Breast epithelium (tissue), 4 donors: ENCODE measurements around the gene NUDT19. TPM values are rescaled to one million over a fixed set of nuclear protein-coding genes. Genes with fewer than 3 reads are reported as not detected.

ENCODE experiments used
- DNase-seq, 2 donors: peaks; one replicate each; pipeline ENCODE4 v3.0.0-alpha.2; 2019; ENCODE audit warnings: low spot score in 2 of 2
- H3K27ac ChIP-seq, 2 donors: fragments of 200-600 bp; sonication (generic) in 1 of 2; one replicate each; pipeline ENCODE4 v1.5.1; 2016 to 2019; ENCODE audit warnings: mild to moderate bottlenecking in 1 of 2
- H3K27me3 ChIP-seq, 2 donors: fragments of 200-600 bp; sonication (generic) in 1 of 2; one replicate each; pipeline versions ENCODE4 v1.5.1 to v1.6.0; 2017 to 2019; ENCODE audit warnings: control low read depth in 1 of 2, mild to moderate bottlenecking in 1 of 2
- H3K36me3 ChIP-seq: fragments of 200-600 bp; one replicate; pipeline ENCODE4 v1.5.1; 2019
- H3K4me1 ChIP-seq, 2 donors: fragments of 200-600 bp; sonication (generic); one replicate each; pipeline ENCODE4 v1.5.1; 2016 to 2019; ENCODE audit warnings: control low read depth in 1 of 2
- H3K4me3 ChIP-seq, 3 donors: fragments of 200-600 bp; sonication (generic); 1 replicate in 2 of 3; 2 replicates in 1 of 3; pipeline ENCODE4 v1.5.1; 2016 to 2019; ENCODE audit warnings: mild to moderate bottlenecking in 3 of 3, moderate library complexity in 2 of 3
- H3K9me3 ChIP-seq, 2 donors: fragments of 200-600 bp; sonication (generic) in 1 of 2; one replicate each; pipeline ENCODE4 v1.5.1; 2016 to 2019; ENCODE audit warnings: control low read depth in 1 of 2
- POLR2A ChIP-seq: fragments of 450-650 bp; IDR thresholded peaks from one replicate; pipeline ENCODE4 v1.6.1; 2016; ENCODE audit warnings: antibody characterized with exemption, mild to moderate bottlenecking, moderate library complexity
- POLR2AphosphoS5 ChIP-seq, 3 donors: sonication (generic); formaldehyde crosslinking; IDR thresholded peaks; one replicate each; pipeline ENCODE4 v1.6.1; 2017; ENCODE audit warnings: antibody characterized with exemption in 3 of 3
- intact Hi-C: fragments of 100-400 bp; cut with DNase I; formaldehyde crosslinking; loops from one replicate; pipeline ENCODE4 v1.15.1; 2023; ENCODE audit warnings: low total_unique reads
- total RNA-seq, 3 donors: library from RNA; depleted of rRNA; stranded (reverse); fragments of >200 nt; gene quantifications; one replicate each; pipeline ENCODE4 v1.1.0, GENCODE V29; 2016
- TF ChIP-seq, protein P1 (sequence below), 3 donors: fragments of 450-650 bp; IDR thresholded peaks; one replicate each; pipeline ENCODE4 v1.5.1; 2016 to 2017; ENCODE audit warnings: antibody characterized with exemption in 3 of 3, mild to moderate bottlenecking in 3 of 3, moderate library complexity in 3 of 3

The NUDT19 gene
- total RNA-seq, 3 donors from 2014 or later: 7.2 to 9.5 (median 8.0) TPM

DNA sequence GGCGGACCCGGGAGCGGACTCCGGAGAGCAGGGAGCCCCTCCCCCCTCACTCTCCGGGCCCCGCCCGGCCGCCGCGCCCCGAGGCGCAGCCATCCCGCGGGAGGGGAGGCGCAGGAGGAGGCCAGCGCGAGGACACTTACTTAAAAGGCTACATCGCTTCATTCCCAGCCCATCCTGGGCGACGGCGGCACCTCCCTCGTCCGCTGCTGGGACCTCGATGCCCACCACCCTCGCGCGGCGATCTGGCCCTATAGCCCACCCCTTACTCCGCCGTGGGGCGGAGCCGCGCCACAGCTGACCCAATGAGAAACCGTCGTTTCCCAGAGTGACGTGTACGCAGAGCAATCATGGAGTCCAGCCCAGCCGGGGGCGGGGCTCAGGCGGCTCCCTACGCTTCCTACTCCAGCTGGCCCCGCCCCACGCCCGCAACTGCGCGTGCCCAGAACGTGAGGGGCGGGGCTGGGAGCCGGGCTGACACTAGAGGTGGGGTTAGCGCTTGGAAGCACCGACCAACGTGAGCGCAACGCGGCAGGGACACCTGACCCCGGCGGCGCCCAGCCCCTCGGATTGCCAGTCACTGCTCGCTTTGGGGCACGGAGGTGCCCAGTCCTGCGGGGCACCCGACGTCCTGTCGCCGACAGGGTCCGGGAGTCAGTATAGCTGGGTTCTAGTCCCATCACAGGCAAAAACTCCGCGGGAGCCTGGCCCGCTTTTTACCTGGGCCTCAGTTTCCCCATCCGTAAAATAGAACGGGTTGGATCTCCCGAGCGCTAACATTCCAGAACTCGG lies 16.5 kb upstream of the NUDT19 start, which contains the start of gene ANKRD27:
TSS of gene ANKRD27 (minus strand) at position 250 of the 789 bp plus-strand sequence. CDS start 16,165 bp downstream, outside the sequence.
- intact Hi-C loops: no loop called here
- no peaks in the 10 kb centered on the region for H3K36me3 ChIP-seq
- DNase-seq: peak; percentile 97 to 98
- H3K9me3 ChIP-seq: no peaks in the 10 kb centered on the region
- peaks cover 3 to 12% of the 10 kb centered on the region in 2 donors for H3K27me3 ChIP-seq
- peak in 2 of 3 donors; percentile 5 to 23 for TF ChIP-seq POLR2AphosphoS5 (IDR thresholded peaks at IDR 0.05)
- TF ChIP-seq POLR2A: no peak
- TF ChIP-seq, protein P1, sequence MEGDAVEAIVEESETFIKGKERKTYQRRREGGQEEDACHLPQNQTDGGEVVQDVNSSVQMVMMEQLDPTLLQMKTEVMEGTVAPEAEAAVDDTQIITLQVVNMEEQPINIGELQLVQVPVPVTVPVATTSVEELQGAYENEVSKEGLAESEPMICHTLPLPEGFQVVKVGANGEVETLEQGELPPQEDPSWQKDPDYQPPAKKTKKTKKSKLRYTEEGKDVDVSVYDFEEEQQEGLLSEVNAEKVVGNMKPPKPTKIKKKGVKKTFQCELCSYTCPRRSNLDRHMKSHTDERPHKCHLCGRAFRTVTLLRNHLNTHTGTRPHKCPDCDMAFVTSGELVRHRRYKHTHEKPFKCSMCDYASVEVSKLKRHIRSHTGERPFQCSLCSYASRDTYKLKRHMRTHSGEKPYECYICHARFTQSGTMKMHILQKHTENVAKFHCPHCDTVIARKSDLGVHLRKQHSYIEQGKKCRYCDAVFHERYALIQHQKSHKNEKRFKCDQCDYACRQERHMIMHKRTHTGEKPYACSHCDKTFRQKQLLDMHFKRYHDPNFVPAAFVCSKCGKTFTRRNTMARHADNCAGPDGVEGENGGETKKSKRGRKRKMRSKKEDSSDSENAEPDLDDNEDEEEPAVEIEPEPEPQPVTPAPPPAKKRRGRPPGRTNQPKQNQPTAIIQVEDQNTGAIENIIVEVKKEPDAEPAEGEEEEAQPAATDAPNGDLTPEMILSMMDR (IDR thresholded peaks at IDR 0.05): no peak
- peak within 1 kb of the TSS; percentile 92 to 95 (median 93) for H3K4me3 ChIP-seq
- peaks cover 3 to 6% of the 10 kb centered on the region in 2 donors for H3K4me1 ChIP-seq
- H3K27ac ChIP-seq: peak within 1 kb of the TSS; percentile 75 to 84

DNA sequence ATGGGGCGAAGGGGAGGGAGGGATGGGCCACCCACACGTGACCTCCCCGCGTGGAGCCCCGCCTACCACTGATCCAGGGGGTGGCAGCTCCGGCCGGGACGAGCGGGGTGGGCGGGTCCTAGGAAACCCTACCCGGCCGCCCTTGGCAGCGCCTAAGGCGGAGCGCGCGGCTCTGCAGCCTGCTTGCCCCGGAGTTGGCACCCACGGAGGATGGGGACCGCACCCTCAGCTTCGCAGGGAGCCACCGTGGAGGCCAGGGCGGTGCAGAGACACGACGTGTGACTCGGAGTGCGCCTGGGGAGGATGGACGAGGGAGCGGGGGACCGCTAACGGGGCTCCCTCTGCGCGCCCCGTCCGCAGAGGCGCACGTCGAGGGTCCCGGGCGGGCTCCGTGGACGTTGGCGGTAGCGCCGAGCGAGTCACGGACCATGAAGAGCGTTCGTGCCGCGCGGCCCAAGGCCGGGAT lies 15.9 kb upstream of the NUDT19 start, which contains the start of gene RGS9BP:
TSS of gene RGS9BP (plus strand) at position 129 of the 466 bp plus-strand sequence. CDS start 416 bp downstream, outside the sequence.
- TF ChIP-seq POLR2A: no peak
- TF ChIP-seq, protein P1 (IDR thresholded peaks at IDR 0.05): no peak
- intact Hi-C loops: no loop called here
- H3K4me1 ChIP-seq: peaks cover 3 to 6% of the 10 kb centered on the region in 2 donors
- no peaks in the 10 kb centered on the region for H3K9me3 ChIP-seq
- peaks cover 3 to 12% of the 10 kb centered on the region in 2 donors for H3K27me3 ChIP-seq
- peak; percentile 58 to 69 for DNase-seq
- no peaks in the 10 kb centered on the region for H3K36me3 ChIP-seq
- peak within 1 kb of the TSS; percentile 75 to 84 for H3K27ac ChIP-seq
- peak within 1 kb of the TSS; percentile 92 to 95 (median 93) for H3K4me3 ChIP-seq

DNA sequence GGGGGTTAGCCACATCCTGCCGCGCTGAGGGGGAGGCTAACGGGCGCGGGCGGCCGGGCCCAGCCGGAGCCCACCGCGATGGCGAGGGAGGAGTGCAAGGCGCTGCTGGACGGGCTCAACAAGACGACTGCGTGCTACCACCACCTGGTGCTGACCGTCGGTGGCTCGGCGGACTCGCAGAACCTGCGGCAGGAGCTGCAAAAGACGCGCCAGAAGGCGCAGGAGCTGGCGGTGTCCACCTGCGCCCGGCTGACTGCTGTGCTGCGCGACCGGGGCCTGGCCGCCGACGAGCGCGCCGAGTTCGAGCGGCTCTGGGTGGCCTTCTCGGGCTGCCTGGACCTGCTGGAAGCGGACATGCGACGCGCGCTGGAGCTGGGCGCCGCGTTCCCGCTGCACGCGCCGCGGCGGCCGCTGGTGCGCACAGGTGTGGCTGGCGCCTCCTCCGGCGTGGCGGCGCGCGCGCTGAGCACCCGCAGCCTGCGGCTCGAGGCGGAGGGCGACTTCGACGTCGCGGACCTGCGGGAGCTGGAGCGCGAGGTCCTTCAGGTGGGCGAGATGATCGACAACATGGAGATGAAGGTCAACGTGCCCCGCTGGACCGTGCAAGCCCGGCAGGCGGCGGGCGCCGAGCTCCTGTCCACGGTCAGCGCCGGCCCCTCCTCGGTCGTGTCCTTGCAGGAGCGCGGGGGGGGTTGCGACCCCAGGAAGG lies 15.3 kb upstream of the NUDT19 start:
- H3K4me1 ChIP-seq: peaks cover 3 to 6% of the 10 kb centered on the region in 2 donors
- intact Hi-C loops: no loop called here
- TF ChIP-seq, protein P1 (IDR thresholded peaks at IDR 0.05): no peak
- no peak for TF ChIP-seq POLR2A
- no peak for TF ChIP-seq POLR2AphosphoS5 (IDR thresholded peaks at IDR 0.05)
- no peaks in the 10 kb centered on the region for H3K36me3 ChIP-seq
- H3K27ac ChIP-seq: no peak overlapping the region
- DNase-seq: no peak
- no peaks in the 10 kb centered on the region for H3K9me3 ChIP-seq
- peaks cover 3 to 12% of the 10 kb centered on the region in 2 donors for H3K27me3 ChIP-seq
- H3K4me3 ChIP-seq: peak overlapping the region; percentile 92 to 95 (median 93)

DNA sequence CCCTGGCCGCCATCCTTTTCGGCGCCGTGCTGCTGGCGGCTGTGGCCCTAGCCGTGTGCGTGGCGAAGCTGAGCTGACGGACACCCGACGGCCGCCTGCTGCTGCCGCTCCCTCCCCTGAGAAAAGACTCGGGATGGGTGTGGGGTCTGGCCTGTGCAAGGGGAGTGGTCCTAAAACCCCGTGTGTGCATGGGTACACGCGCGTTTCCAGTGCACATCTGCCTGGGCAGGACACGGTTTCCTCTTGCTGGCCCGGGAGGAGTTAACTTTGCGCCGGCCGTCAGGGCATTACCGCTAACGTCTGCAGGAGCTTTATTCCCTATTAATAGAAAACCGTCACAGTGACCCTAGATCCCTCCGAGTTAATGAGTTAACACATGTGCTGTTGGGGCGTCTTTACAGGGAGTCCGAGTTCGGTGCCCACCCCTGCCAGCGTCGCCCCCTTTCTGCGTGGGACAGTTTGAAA lies 14.7 kb upstream of the NUDT19 start:
- intact Hi-C loops: no loop called here
- Histone ChIP-seq H3K27ac (no peak overlapping the region), H3K27me3 (peaks cover 3 to 12% of the 10 kb centered on the region in 2 donors), H3K9me3 (no peaks in the 10 kb centered on the region), H3K4me1 (peaks cover 3 to 6% of the 10 kb centered on the region in 2 donors), H3K36me3 (no peaks in the 10 kb centered on the region), H3K4me3 (peak overlapping the region in 2 of 3 donors; percentile 93 to 95)
- no peak for DNase-seq
- TF ChIP-seq, protein P1 (IDR thresholded peaks at IDR 0.05): no peak
- TF ChIP-seq POLR2A (no peak), POLR2AphosphoS5 (IDR thresholded peaks at IDR 0.05) (no peak)
